ENCODE results near the gene UPF3A.
A peak's percentile ranks its signal among the peaks of the same experiment; 100 is the strongest.

UPF3A gene

DNA sequence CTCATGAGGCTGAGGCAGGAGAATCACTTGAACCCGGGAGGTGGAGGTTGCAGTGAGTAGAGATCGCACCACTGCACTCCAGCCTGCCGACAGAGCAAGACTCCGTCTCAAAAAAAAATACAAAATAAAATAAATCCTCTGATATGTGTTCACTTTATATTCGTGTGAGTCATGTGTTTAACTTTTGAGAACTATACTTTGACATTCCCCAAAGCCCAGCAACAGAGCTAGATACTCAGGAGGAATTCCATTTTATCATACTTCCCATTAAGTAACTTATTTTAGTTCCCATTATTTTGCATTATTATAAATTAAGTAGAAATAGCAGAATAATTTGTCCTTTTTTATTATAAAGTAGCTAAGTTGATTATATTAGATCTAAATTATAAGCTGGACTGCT is 29.6 kb downstream of the UPF3A start:
- Histone ChIP-seq H3K4me1 (ENCODE audit: control insufficient read depth in 2 of 2, insufficient read depth in 1 of 2, low read depth in 1 of 2, low read length in 2 of 2) (peaks cover 0 to 12% of the 10 kb centered on the region in 2 donors), H2BK5ac (ENCODE audit: low read length) (no peak overlapping the region), H3K23ac (ENCODE audit: low read depth, low read length, poor library complexity) (no peak overlapping the region), H3K4me3 (ENCODE audit: low read length in 2 of 2) (no peak overlapping the region), H3K4ac (ENCODE audit: low read length) (no peak overlapping the region), H3K4me2 (ENCODE audit: insufficient read depth, low read length, poor library complexity, severe bottlenecking) (no peak overlapping the region), H2BK12ac (ENCODE audit: low read length) (no peak overlapping the region), H3K27me3 (ENCODE audit: control insufficient read depth in 3 of 3, insufficient read depth in 3 of 3, low read depth in 1 of 3, low read length in 3 of 3) (no peaks in the 10 kb centered on the region), H3K14ac (ENCODE audit: low read length) (no peak overlapping the region), H2BK120ac (ENCODE audit: low read depth, low read length) (no peak overlapping the region), H2AK5ac (ENCODE audit: low read depth, low read length) (no peak overlapping the region), H3K18ac (ENCODE audit: low read length) (no peak overlapping the region), H3K27ac (replicated peaks; ENCODE audit: low read length) (no peak overlapping the region), H3K79me1 (ENCODE audit: low read depth, low read length) (no peaks in the 10 kb centered on the region), H3K36me3 (replicated peaks in 1 of 2; ENCODE audit: control insufficient read depth in 2 of 2, insufficient read depth in 2 of 2, low read length in 2 of 2) (peaks cover 6 to 27% of the 10 kb centered on the region in 2 donors), H4K91ac (ENCODE audit: low read depth, low read length, poor library complexity) (no peak overlapping the region), H4K8ac (ENCODE audit: low read depth, low read length) (no peak overlapping the region), H3K9me3 (replicated peaks in 1 of 2; ENCODE audit: control insufficient read depth in 2 of 2, insufficient read depth in 1 of 2, low read depth in 1 of 2, low read length in 2 of 2) (no peaks in the 10 kb centered on the region), H2AFZ (ENCODE audit: low read length) (no peak overlapping the region), H2BK15ac (ENCODE audit: low read length) (no peak overlapping the region), H3K9ac (ENCODE audit: low read depth, low read length, poor library complexity) (no peak overlapping the region)
- no peak for DNase-seq (ENCODE audit: low spot score)
- WGBS, 2 donors (ENCODE audit: extremely low coverage in 2 of 2, insufficient read length in 2 of 2, insufficient replicate concordance in 1 of 2) = no CpG with 5 or more reads among the region's 5 CpGs

DNA sequence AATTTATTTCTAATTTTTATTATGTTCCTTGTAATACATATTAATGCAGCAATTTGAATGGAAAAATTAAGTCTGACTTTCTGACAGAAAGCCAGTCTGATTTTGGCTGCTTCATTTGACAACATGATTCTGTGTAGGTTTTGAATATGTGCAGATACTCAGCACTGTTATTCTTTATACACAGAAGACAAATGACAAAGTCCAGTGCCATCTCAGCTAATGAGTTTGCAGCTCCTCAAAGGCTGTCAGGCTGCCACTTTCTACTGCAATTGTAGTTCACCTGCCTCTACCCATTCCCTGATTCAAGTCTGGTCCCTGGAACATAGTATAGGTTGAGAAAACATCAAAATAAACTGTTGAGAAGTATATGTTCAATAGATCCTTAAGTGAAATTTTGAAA is 30.0 kb downstream of the UPF3A start:
- H3K23ac ChIP-seq (ENCODE audit: low read depth, low read length, poor library complexity) = no peak overlapping the region
- H3K4me1 ChIP-seq (ENCODE audit: control insufficient read depth in 2 of 2, insufficient read depth in 1 of 2, low read depth in 1 of 2, low read length in 2 of 2) = peaks cover 0 to 12% of the 10 kb centered on the region in 2 donors
- no peak overlapping the region for H2BK15ac ChIP-seq (ENCODE audit: low read length)
- no peaks in the 10 kb centered on the region for H3K9me3 ChIP-seq (replicated peaks in 1 of 2; ENCODE audit: control insufficient read depth in 2 of 2, insufficient read depth in 1 of 2, low read depth in 1 of 2, low read length in 2 of 2)
- H3K27me3 ChIP-seq (ENCODE audit: control insufficient read depth in 3 of 3, insufficient read depth in 3 of 3, low read depth in 1 of 3, low read length in 3 of 3) = no peaks in the 10 kb centered on the region
- no peak overlapping the region for H2BK12ac ChIP-seq (ENCODE audit: low read length)
- no peak overlapping the region for H4K8ac ChIP-seq (ENCODE audit: low read depth, low read length)
- no peak overlapping the region for H2BK5ac ChIP-seq (ENCODE audit: low read length)
- no peak overlapping the region for H3K4ac ChIP-seq (ENCODE audit: low read length)
- H3K4me3 ChIP-seq (ENCODE audit: low read length in 2 of 2) = no peak overlapping the region
- no peak overlapping the region for H3K18ac ChIP-seq (ENCODE audit: low read length)
- DNase-seq (ENCODE audit: low spot score) = no peak
- H2AK5ac ChIP-seq (ENCODE audit: low read depth, low read length) = no peak overlapping the region
- H3K36me3 ChIP-seq (replicated peaks in 1 of 2; ENCODE audit: control insufficient read depth in 2 of 2, insufficient read depth in 2 of 2, low read length in 2 of 2) = peaks cover 6 to 27% of the 10 kb centered on the region in 2 donors
- H2BK120ac ChIP-seq (ENCODE audit: low read depth, low read length) = no peak overlapping the region
- H3K79me1 ChIP-seq (ENCODE audit: low read depth, low read length) = peaks cover 2% of the 10 kb centered on the region
- H3K4me2 ChIP-seq (ENCODE audit: insufficient read depth, low read length, poor library complexity, severe bottlenecking) = no peak overlapping the region
- no peak overlapping the region for H2AFZ ChIP-seq (ENCODE audit: low read length)
- no peak overlapping the region for H3K27ac ChIP-seq (replicated peaks; ENCODE audit: low read length)
- H3K14ac ChIP-seq (ENCODE audit: low read length) = no peak overlapping the region
- no peak overlapping the region for H4K91ac ChIP-seq (ENCODE audit: low read depth, low read length, poor library complexity)
- no peak overlapping the region for H3K9ac ChIP-seq (ENCODE audit: low read depth, low read length, poor library complexity)

DNA sequence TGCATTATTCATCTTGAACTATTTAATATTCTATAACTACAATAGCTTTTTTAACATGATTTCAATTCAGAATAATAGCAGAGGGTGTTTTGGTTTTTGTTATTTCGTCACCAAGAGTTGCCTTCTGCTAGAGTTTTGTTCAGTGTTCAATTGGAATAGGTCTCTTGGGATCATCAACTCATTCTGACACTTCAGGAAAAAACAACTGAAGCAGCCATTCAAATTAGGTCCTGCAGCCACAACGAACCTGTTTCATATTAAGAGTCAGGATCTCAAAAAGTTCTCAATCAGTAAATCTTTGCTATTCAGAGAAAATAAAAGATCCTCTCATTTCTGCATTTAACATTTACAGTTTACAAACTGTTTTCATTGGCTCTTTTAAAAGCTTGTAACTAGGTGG is 30.5 kb downstream of the UPF3A start:
- no peak overlapping the region for H2BK15ac ChIP-seq (ENCODE audit: low read length)
- no peak overlapping the region for H3K4me2 ChIP-seq (ENCODE audit: insufficient read depth, low read length, poor library complexity, severe bottlenecking)
- H3K36me3 ChIP-seq (replicated peaks in 1 of 2; ENCODE audit: control insufficient read depth in 2 of 2, insufficient read depth in 2 of 2, low read length in 2 of 2) = peaks cover under 1 to 27% of the 10 kb centered on the region in 2 donors
- no peak overlapping the region for H3K23ac ChIP-seq (ENCODE audit: low read depth, low read length, poor library complexity)
- no peak overlapping the region for H3K27ac ChIP-seq (replicated peaks; ENCODE audit: low read length)
- peaks cover 0 to 12% of the 10 kb centered on the region in 2 donors for H3K4me1 ChIP-seq (ENCODE audit: control insufficient read depth in 2 of 2, insufficient read depth in 1 of 2, low read depth in 1 of 2, low read length in 2 of 2)
- no CpG with 5 or more reads among the region's 2 CpGs for WGBS, 2 donors (ENCODE audit: extremely low coverage in 2 of 2, insufficient read length in 2 of 2, insufficient replicate concordance in 1 of 2)
- no peak for DNase-seq (ENCODE audit: low spot score)
- no peaks in the 10 kb centered on the region for H3K27me3 ChIP-seq (ENCODE audit: control insufficient read depth in 3 of 3, insufficient read depth in 3 of 3, low read depth in 1 of 3, low read length in 3 of 3)
- no peak overlapping the region for H2BK120ac ChIP-seq (ENCODE audit: low read depth, low read length)
- no peaks in the 10 kb centered on the region for H3K9me3 ChIP-seq (replicated peaks in 1 of 2; ENCODE audit: control insufficient read depth in 2 of 2, insufficient read depth in 1 of 2, low read depth in 1 of 2, low read length in 2 of 2)
- H3K14ac ChIP-seq (ENCODE audit: low read length) = no peak overlapping the region
- H3K9ac ChIP-seq (ENCODE audit: low read depth, low read length, poor library complexity) = no peak overlapping the region
- no peak overlapping the region for H4K91ac ChIP-seq (ENCODE audit: low read depth, low read length, poor library complexity)
- no peak overlapping the region for H2BK5ac ChIP-seq (ENCODE audit: low read length)
- H2BK12ac ChIP-seq (ENCODE audit: low read length) = no peak overlapping the region
- no peak overlapping the region for H3K4ac ChIP-seq (ENCODE audit: low read length)
- H2AFZ ChIP-seq (ENCODE audit: low read length) = no peak overlapping the region
- peaks cover 2% of the 10 kb centered on the region for H3K79me1 ChIP-seq (ENCODE audit: low read depth, low read length)
- H3K18ac ChIP-seq (ENCODE audit: low read length) = no peak overlapping the region
- H4K8ac ChIP-seq (ENCODE audit: low read depth, low read length) = no peak overlapping the region
- no peak overlapping the region for H3K4me3 ChIP-seq (ENCODE audit: low read length in 2 of 2)
- H2AK5ac ChIP-seq (ENCODE audit: low read depth, low read length) = no peak overlapping the region

DNA sequence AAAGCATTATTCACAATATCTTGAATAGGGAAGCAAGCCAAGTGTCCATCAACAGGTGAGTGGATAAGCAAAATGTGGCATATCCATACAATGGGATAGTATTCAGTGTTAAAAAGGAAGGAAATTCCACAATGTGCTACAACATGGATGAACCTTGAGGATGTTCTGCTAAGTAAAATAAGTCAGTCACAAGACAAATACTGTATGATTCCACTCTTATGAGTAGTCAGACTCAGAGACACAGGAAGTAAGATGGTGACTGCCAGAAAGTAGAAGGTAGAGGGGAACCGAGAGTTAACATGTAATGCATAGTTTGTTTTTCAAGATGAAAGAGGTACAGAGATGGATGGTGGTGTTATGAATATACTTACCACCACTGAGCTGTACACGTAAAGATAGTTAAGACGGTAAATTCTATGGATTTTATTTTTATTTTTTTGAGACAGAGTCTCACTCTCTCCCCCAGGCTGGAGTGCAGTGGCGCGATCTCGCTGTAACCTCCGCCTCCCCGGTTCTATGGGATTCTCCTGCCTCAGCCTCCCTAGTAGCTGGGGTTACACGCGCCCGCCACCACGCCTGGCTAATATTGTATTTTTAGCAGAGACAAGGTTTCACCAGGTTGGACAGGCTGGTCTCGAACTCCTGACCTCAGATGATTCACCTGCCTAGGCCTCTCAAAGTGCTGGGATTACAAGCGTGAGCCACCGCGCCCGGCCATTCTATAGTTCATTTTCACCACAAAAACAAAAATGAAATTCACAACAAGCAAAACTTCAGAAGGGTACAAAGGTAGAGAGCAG is 31.9 kb downstream of the UPF3A start:
- Histone ChIP-seq H3K4me1 (ENCODE audit: control insufficient read depth in 2 of 2, insufficient read depth in 1 of 2, low read depth in 1 of 2, low read length in 2 of 2) (peaks cover 0 to 18% of the 10 kb centered on the region in 2 donors), H2AK5ac (ENCODE audit: low read depth, low read length) (peak overlapping the region; percentile 56), H3K4me3 (ENCODE audit: low read length in 2 of 2) (peak overlapping the region in 1 of 2 donors; percentile 79), H3K23ac (ENCODE audit: low read depth, low read length, poor library complexity) (no peak overlapping the region), H3K36me3 (replicated peaks in 1 of 2; ENCODE audit: control insufficient read depth in 2 of 2, insufficient read depth in 2 of 2, low read length in 2 of 2) (peaks cover 0 to 31% of the 10 kb centered on the region in 2 donors), H3K18ac (ENCODE audit: low read length) (no peak overlapping the region), H2BK15ac (ENCODE audit: low read length) (no peak overlapping the region), H4K8ac (ENCODE audit: low read depth, low read length) (no peak overlapping the region), H4K91ac (ENCODE audit: low read depth, low read length, poor library complexity) (no peak overlapping the region), H3K27me3 (ENCODE audit: control insufficient read depth in 3 of 3, insufficient read depth in 3 of 3, low read depth in 1 of 3, low read length in 3 of 3) (no peaks in the 10 kb centered on the region), H3K9me3 (replicated peaks in 1 of 2; ENCODE audit: control insufficient read depth in 2 of 2, insufficient read depth in 1 of 2, low read depth in 1 of 2, low read length in 2 of 2) (no peaks in the 10 kb centered on the region), H3K27ac (replicated peaks; ENCODE audit: low read length) (peak overlapping the region; percentile 96), H3K79me1 (ENCODE audit: low read depth, low read length) (peaks cover 3% of the 10 kb centered on the region), H3K14ac (ENCODE audit: low read length) (no peak overlapping the region), H2BK12ac (ENCODE audit: low read length) (peak overlapping the region; percentile 41), H3K4me2 (ENCODE audit: insufficient read depth, low read length, poor library complexity, severe bottlenecking) (no peak overlapping the region), H2BK120ac (ENCODE audit: low read depth, low read length) (no peak overlapping the region), H2BK5ac (ENCODE audit: low read length) (no peak overlapping the region), H3K9ac (ENCODE audit: low read depth, low read length, poor library complexity) (peak overlapping the region; percentile 44), H3K4ac (ENCODE audit: low read length) (no peak overlapping the region), H2AFZ (ENCODE audit: low read length) (peak overlapping the region; percentile 93)
- DNase-seq (ENCODE audit: low spot score) = no peak
- no CpG with 5 or more reads among the region's 17 CpGs for WGBS, 2 donors (ENCODE audit: extremely low coverage in 2 of 2, insufficient read length in 2 of 2, insufficient replicate concordance in 1 of 2)
